ENCODE results near the gene ITIH1.

ITIH1 gene

GRCh38 chr3:52791366-52791765, 14.0 kb downstream of the ITIH1 start:
- no peak for TF ChIP-seq CTCF (IDR thresholded peaks at IDR 0.05; ENCODE audit: insufficient read depth, low read depth, low read length, missing control alignments)
- no peak for DNase-seq (ENCODE audit: low read depth)
- no peak overlapping the region for H3K4me3 ChIP-seq (ENCODE audit: low read depth, low read length)

- TF ChIP-seq CTCF (IDR thresholded peaks at IDR 0.05; ENCODE audit: insufficient read depth, low read depth, low read length, missing control alignments): no peak
- no peak overlapping the region for H3K4me3 ChIP-seq (ENCODE audit: low read depth, low read length)
- no peak for DNase-seq (ENCODE audit: low read depth)
These were observed 14.5 kb downstream of the ITIH1 start for GRCh38 chr3:52791928-52792327.

- H3K4me3 ChIP-seq (ENCODE audit: low read depth, low read length): no peak overlapping the region
- DNase-seq (ENCODE audit: low read depth): no peak
- TF ChIP-seq CTCF (IDR thresholded peaks at IDR 0.05; ENCODE audit: insufficient read depth, low read depth, low read length, missing control alignments): peak; percentile 46
These were observed 15.0 kb downstream of the ITIH1 start for GRCh38 chr3:52792413-52792812.

- no peak overlapping the region for H3K4me3 ChIP-seq (ENCODE audit: low read depth, low read length)
- no peak for TF ChIP-seq CTCF (IDR thresholded peaks at IDR 0.05; ENCODE audit: insufficient read depth, low read depth, low read length, missing control alignments)
- no peak for DNase-seq (ENCODE audit: low read depth)
These were observed 15.7 kb downstream of the ITIH1 start for GRCh38 chr3:52792961-52793695.

GRCh38 chr3:52793702-52794611, 16.6 kb downstream of the ITIH1 start:
- no peak for DNase-seq (ENCODE audit: low read depth)
- TF ChIP-seq CTCF (IDR thresholded peaks at IDR 0.05; ENCODE audit: insufficient read depth, low read depth, low read length, missing control alignments): no peak

GRCh38 chr3:52794612-52795099, 17.3 kb downstream of the ITIH1 start, which contains the start of gene ITIH3:
Gene ITIH3 (plus strand): TSS chr3:52794796. CDS start chr3:52794804, 8 bp downstream.
- TF ChIP-seq CTCF (IDR thresholded peaks at IDR 0.05; ENCODE audit: insufficient read depth, low read depth, low read length, missing control alignments): no peak
- no peak within 1 kb of the TSS for H3K4me3 ChIP-seq (ENCODE audit: low read depth, low read length)
- DNase-seq (ENCODE audit: low read depth): no peak

More at GRCh38 chr3:52793702-52794611, 16.6 kb downstream of the ITIH1 start:
- H3K4me3 ChIP-seq (ENCODE audit: low read depth, low read length): no peak overlapping the region
